DND-41 (cell line): ENCODE measurements around the gene NSG1.

Experiments used
- ATAC-seq: fragments of 200-7000 bp; cut with Tn5 transposase; 3 replicates; pipeline ENCODE4 v1.9.1; 2021; ENCODE audit warnings: low read depth; ENCODE audit not compliant: insufficient read depth
- DNase-seq: peaks from one replicate; pipeline ENCODE4 v3.0.0-alpha.2; 2020
- H2AFZ ChIP-seq: 2 replicates; pipeline ENCODE4 v1.6.0; 2012; ENCODE audit warnings: low read depth, low read length
- H3K27ac ChIP-seq: 2 replicates; pipeline ENCODE4 v1.5.1; 2012; ENCODE audit warnings: low read length, inconsistent platforms
- H3K27me3 ChIP-seq: fragments of 200-600 bp; sonication (generic); 2 replicates; pipeline ENCODE4 v1.6.0; 2012; ENCODE audit warnings: low read length, mild to moderate bottlenecking, inconsistent platforms; ENCODE audit not compliant: insufficient read depth, poor library complexity
- H3K36me3 ChIP-seq: 2 replicates; pipeline ENCODE4 v1.5.1; 2012; ENCODE audit warnings: low read length, inconsistent platforms; ENCODE audit not compliant: insufficient read depth
- H3K4me1 ChIP-seq: 2 replicates; pipeline ENCODE4 v1.5.1; 2012; ENCODE audit warnings: mild to moderate bottlenecking, low read length; ENCODE audit not compliant: insufficient read depth
- H3K4me2 ChIP-seq: 2 replicates; pipeline ENCODE4 v1.6.0; 2012; ENCODE audit warnings: mild to moderate bottlenecking, moderate library complexity, low read length, inconsistent platforms; ENCODE audit not compliant: insufficient read depth
- H3K4me3 ChIP-seq, 2 experiments: fragments of 200-600 bp in 1 of 2; shearing (Covaris generic) in 1 of 2; 2 replicates each; pipeline ENCODE4 v1.5.1; 2012 to 2016; ENCODE audit warnings: inconsistent platforms in 2 of 2, low read length in 2 of 2, mild to moderate bottlenecking in 2 of 2, low read depth in 1 of 2, moderate library complexity in 1 of 2
- H3K79me2 ChIP-seq: 2 replicates; pipeline ENCODE4 v1.6.0; 2012; ENCODE audit warnings: low read length, inconsistent platforms; ENCODE audit not compliant: insufficient read depth
- H3K9ac ChIP-seq: 2 replicates; pipeline ENCODE4 v1.6.0; 2012; ENCODE audit warnings: low read depth, mild to moderate bottlenecking, inconsistent platforms, low read length, moderate library complexity
- H3K9me3 ChIP-seq: 2 replicates; pipeline ENCODE4 v1.5.1; 2012; ENCODE audit warnings: low read length, moderate library complexity, mild to moderate bottlenecking, inconsistent platforms; ENCODE audit not compliant: insufficient read depth, severe bottlenecking
- H4K20me1 ChIP-seq: 2 replicates; pipeline ENCODE4 v1.6.0; 2012; ENCODE audit warnings: low read length; ENCODE audit not compliant: insufficient read depth
- EZH2 ChIP-seq: IDR thresholded peaks from 3 replicates; pipeline ENCODE4 v1.6.1; 2012; ENCODE audit warnings: borderline replicate concordance, low read depth, mild to moderate bottlenecking, moderate library complexity, low read length, inconsistent platforms; ENCODE audit not compliant: severe bottlenecking
- TF ChIP-seq, protein P1 (sequence below): IDR thresholded peaks from 2 replicates; pipeline ENCODE4 v1.5.1; 2012; ENCODE audit warnings: borderline replicate concordance, low read length, moderate library complexity, mild to moderate bottlenecking; ENCODE audit not compliant: poor library complexity, severe bottlenecking; ENCODE audit errors: extremely low read depth

NSG1 gene

DNA sequence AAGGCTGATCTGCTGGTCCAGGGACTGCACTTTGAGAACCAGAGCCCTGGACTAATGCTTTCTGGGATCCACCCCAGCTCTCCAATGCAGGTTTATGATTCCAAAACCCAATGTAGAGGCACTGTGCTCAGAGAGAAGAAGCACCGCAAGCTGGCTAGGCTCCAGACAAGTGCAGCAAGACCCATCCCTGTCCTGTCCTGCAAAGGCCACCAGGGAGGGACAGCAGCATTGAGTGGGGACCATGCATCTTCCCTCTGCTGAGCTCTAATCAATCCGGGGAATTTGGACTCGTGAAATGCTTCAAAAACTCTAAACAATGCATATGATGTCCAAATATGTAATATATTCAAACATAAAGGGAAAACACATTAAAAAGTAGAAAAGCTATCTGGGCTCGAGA lies 10.8 kb upstream of the NSG1 start:
- H2AFZ ChIP-seq = no peak overlapping the region
- ATAC-seq = no peak
- no peaks in the 10 kb centered on the region for H4K20me1 ChIP-seq
- H3K36me3 ChIP-seq = no peaks in the 10 kb centered on the region
- no peaks in the 10 kb centered on the region for H3K9me3 ChIP-seq
- peaks cover 5% of the 10 kb centered on the region for H3K27me3 ChIP-seq
- DNase-seq = no peak
- no peak overlapping the region for H3K9ac ChIP-seq
- TF ChIP-seq, protein P1, sequence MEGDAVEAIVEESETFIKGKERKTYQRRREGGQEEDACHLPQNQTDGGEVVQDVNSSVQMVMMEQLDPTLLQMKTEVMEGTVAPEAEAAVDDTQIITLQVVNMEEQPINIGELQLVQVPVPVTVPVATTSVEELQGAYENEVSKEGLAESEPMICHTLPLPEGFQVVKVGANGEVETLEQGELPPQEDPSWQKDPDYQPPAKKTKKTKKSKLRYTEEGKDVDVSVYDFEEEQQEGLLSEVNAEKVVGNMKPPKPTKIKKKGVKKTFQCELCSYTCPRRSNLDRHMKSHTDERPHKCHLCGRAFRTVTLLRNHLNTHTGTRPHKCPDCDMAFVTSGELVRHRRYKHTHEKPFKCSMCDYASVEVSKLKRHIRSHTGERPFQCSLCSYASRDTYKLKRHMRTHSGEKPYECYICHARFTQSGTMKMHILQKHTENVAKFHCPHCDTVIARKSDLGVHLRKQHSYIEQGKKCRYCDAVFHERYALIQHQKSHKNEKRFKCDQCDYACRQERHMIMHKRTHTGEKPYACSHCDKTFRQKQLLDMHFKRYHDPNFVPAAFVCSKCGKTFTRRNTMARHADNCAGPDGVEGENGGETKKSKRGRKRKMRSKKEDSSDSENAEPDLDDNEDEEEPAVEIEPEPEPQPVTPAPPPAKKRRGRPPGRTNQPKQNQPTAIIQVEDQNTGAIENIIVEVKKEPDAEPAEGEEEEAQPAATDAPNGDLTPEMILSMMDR = no peak
- no peak for TF ChIP-seq EZH2
- no peak overlapping the region for H3K27ac ChIP-seq
- no peaks in the 10 kb centered on the region for H3K79me2 ChIP-seq
- H3K4me3 ChIP-seq = no peak overlapping the region
- no peaks in the 10 kb centered on the region for H3K4me1 ChIP-seq
- no peak overlapping the region for H3K4me2 ChIP-seq

DNA sequence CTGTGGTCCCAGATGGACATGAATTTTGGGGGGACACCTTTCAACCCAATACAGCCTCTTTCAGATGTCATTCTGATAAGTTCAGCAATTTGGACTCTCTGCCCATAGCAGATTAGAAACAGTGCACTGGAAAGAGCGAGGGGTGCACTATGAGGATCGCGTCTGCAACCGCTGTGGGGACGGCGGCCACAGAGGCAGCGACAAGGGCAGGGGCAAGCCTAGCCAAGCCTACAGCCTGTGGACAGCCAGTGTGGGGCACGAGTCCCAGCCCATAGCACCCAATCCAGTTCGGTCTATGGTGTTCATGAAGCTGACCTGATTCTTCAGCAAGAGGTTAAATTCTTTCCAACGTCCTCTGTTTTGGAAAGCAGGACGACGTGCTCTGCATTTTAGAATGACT lies 9.7 kb upstream of the NSG1 start:
- Histone ChIP-seq H3K27me3 (peaks cover 6% of the 10 kb centered on the region), H3K27ac (no peak overlapping the region), H3K4me3 (no peak overlapping the region), H3K79me2 (no peaks in the 10 kb centered on the region), H4K20me1 (no peaks in the 10 kb centered on the region), H3K4me1 (no peaks in the 10 kb centered on the region), H3K36me3 (no peaks in the 10 kb centered on the region), H3K9me3 (no peaks in the 10 kb centered on the region), H2AFZ (no peak overlapping the region), H3K9ac (no peak overlapping the region), H3K4me2 (no peak overlapping the region)
- ATAC-seq (no peak), DNase-seq (no peak)
- no peak for TF ChIP-seq EZH2
- TF ChIP-seq, protein P1 = no peak

DNA sequence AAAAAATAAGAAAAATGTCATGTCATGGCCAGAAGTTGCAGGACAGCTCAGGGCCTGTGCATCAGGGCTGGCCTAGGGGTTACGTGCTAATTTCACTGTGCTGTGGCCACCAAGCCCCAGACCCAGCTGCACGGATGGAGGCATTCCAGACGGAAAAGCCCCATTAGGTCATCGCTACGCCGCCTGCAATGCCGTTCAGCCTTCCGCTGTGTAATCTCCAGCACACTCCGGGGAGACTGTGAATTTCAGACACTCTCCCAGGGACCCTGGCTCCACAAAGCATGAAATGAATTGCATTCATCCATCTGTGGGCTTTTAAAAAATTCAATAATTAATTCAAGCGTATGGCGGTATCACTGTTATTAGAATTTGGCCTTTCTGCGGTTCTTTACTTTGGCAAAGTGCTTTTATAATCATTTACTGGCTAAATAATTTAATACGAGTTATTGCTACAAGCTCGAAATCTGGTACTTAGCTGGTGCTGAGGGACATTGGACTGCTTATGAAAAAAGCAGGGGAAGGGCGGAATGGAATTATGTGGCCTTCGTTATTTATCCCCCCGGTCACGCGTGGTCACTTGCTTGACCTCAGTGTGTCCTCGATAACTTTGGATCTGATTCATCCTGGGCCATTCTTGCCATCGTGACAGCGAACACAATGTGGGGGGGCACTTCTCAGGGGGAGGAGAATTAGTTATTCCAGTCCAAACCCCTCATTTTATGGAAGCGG lies 9.0 kb upstream of the NSG1 start:
- no peak for DNase-seq
- TF ChIP-seq EZH2 = no peak
- TF ChIP-seq, protein P1 = no peak
- peaks cover 7% of the 10 kb centered on the region for H3K27me3 ChIP-seq

More for the DNA sequence above, 9.0 kb upstream of the NSG1 start:
- Histone ChIP-seq H3K27ac (no peak overlapping the region), H3K4me1 (no peaks in the 10 kb centered on the region), H3K79me2 (no peaks in the 10 kb centered on the region), H3K4me3 (no peak overlapping the region), H3K9ac (no peak overlapping the region), H3K36me3 (no peaks in the 10 kb centered on the region), H3K9me3 (no peaks in the 10 kb centered on the region), H2AFZ (no peak overlapping the region), H3K4me2 (no peak overlapping the region), H4K20me1 (no peaks in the 10 kb centered on the region)
- no peak for ATAC-seq
